ENCODE results near the gene PLVAP. TPM values are rescaled to one million over a fixed set of nuclear protein-coding genes. Genes with fewer than 3 reads are reported as not detected.

PLVAP gene
- 36.9 TPM for total RNA-seq
- long read RNA-seq, transcript PLVAP-201 (6 exons, 2,305 nt) = major isoform, 44 of 51 reads
- long read RNA-seq, partial matches to known transcripts = 5 of 51 reads
- long read RNA-seq, other reads (novel, unspliced or antisense) = 2 of 51 reads

GRCh38 chr19:17376935-17377600, at the start of gene PLVAP:
TSS of gene PLVAP (minus strand) at chr19:17377342. CDS start at chr19:17377288, 54 bp downstream.
- intact Hi-C loops (cut with micrococcal nuclease) = no loop called here
- H3K36me3 ChIP-seq = no peaks in the 10 kb centered on the region
- H3K9me3 ChIP-seq (replicated peaks) = peaks cover 5% of the 10 kb centered on the region
- H3K4me3 ChIP-seq = peak within 1 kb of the TSS; percentile 45
- peaks cover 14% of the 10 kb centered on the region for H3K4me1 ChIP-seq
- TF ChIP-seq, protein P1, sequence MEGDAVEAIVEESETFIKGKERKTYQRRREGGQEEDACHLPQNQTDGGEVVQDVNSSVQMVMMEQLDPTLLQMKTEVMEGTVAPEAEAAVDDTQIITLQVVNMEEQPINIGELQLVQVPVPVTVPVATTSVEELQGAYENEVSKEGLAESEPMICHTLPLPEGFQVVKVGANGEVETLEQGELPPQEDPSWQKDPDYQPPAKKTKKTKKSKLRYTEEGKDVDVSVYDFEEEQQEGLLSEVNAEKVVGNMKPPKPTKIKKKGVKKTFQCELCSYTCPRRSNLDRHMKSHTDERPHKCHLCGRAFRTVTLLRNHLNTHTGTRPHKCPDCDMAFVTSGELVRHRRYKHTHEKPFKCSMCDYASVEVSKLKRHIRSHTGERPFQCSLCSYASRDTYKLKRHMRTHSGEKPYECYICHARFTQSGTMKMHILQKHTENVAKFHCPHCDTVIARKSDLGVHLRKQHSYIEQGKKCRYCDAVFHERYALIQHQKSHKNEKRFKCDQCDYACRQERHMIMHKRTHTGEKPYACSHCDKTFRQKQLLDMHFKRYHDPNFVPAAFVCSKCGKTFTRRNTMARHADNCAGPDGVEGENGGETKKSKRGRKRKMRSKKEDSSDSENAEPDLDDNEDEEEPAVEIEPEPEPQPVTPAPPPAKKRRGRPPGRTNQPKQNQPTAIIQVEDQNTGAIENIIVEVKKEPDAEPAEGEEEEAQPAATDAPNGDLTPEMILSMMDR (IDR thresholded peaks at IDR 0.05; ENCODE audit: borderline replicate concordance) = peak; percentile 32
- peaks cover 25% of the 10 kb centered on the region for H3K27me3 ChIP-seq (ENCODE audit: low read depth)
- peak; percentile 36 for DNase-seq
- H3K27ac ChIP-seq (replicated peaks) = peak within 1 kb of the TSS; percentile 30

- no peak overlapping the region for H3K4me3 ChIP-seq
- no peaks in the 10 kb centered on the region for H3K27me3 ChIP-seq (ENCODE audit: low read depth)
- no peak overlapping the region for H3K27ac ChIP-seq (replicated peaks)
- H3K36me3 ChIP-seq = peaks cover 5% of the 10 kb centered on the region
- H3K4me1 ChIP-seq = peaks cover 11% of the 10 kb centered on the region
- no peak for DNase-seq
- no peaks in the 10 kb centered on the region for H3K9me3 ChIP-seq (replicated peaks)
- intact Hi-C loops (cut with micrococcal nuclease) = no loop called here
- TF ChIP-seq, protein P1 (IDR thresholded peaks at IDR 0.05; ENCODE audit: borderline replicate concordance) = peak; percentile 35
Measured at GRCh38 chr19:17424743-17425365, 47.7 kb upstream of the PLVAP start.

DNA sequence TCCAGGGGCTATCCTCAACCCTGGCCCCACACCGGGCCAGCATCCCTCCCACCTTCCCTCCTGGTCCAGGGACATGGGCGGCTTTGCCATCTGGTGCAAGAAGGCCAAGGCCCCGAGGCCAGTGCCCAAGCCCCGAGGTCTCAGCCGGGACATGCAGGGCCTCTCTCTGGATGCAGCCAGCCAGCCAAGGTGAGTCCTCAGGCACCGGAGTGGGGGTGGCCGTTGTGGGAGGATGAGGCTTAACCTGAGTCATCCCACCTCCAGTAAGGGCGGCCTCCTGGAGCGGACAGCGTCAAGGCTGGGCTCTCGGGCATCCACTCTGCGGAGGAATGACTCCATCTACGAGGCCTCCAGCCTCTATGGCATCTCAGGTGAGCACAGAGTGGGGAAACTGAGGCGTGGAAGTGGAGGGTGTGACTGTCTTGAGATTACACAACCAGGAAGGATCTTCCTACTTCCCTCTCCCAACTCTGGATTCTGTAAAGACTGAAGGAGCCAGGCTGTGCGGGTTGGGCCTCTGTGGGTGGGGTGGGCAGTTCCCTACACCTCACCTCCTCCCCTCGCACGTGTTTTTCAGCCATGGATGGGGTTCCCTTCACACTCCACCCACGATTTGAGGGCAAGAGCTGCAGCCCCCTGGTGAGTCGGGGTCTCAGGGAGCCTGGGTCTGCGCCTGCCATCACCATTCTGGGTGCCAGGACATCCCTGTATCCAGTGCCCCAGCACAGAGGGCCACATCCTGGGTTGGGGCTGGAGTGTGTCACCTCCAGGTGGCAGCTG, 46.5 kb upstream of the PLVAP start:
- Histone ChIP-seq H3K27ac (replicated peaks) (no peak overlapping the region), H3K36me3 (peaks cover 5% of the 10 kb centered on the region), H3K9me3 (replicated peaks) (no peaks in the 10 kb centered on the region), H3K4me1 (peaks cover 19% of the 10 kb centered on the region), H3K4me3 (no peak overlapping the region), H3K27me3 (ENCODE audit: low read depth) (no peaks in the 10 kb centered on the region)
- TF ChIP-seq, protein P1 (IDR thresholded peaks at IDR 0.05; ENCODE audit: borderline replicate concordance) = no peak
- no peak for DNase-seq
- intact Hi-C loops (cut with micrococcal nuclease) = no loop called here

- Histone ChIP-seq H3K4me1 (peaks cover 20% of the 10 kb centered on the region), H3K9me3 (replicated peaks) (no peaks in the 10 kb centered on the region), H3K36me3 (peaks cover 5% of the 10 kb centered on the region), H3K4me3 (no peak overlapping the region), H3K27ac (replicated peaks) (no peak overlapping the region), H3K27me3 (ENCODE audit: low read depth) (peaks cover 4% of the 10 kb centered on the region)
- no peak for DNase-seq
- intact Hi-C loops (cut with micrococcal nuclease) = no loop called here
- TF ChIP-seq, protein P1 (IDR thresholded peaks at IDR 0.05; ENCODE audit: borderline replicate concordance) = no peak
Measured at GRCh38 chr19:17421942-17422341, 44.8 kb upstream of the PLVAP start.

DNA sequence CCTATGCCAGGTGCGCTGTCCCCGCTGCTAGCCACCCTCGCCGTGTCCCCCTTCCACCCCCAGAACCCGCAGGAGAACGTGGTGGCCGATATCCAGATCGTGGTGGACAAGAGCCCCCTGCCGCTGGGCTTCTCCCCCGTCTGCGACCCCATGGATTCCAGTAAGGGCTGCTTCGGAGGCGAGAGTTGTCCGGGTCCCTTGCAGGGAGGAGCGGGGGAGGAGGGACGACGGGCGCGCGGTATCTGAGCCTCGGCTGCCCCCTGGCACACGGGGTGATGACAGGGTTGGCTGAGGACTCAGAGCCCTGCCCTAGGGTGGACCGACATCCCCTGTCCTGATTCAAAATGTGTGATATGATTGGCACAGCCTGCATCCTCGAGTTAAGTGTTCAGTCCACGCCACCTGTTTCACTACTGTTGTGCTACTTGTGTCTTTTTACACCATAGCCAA, 43.4 kb upstream of the PLVAP start:
- H3K4me1 ChIP-seq = peaks cover 20% of the 10 kb centered on the region
- DNase-seq = peak; percentile 23
- intact Hi-C loops (cut with micrococcal nuclease) = no loop called here
- H3K27ac ChIP-seq (replicated peaks) = peak overlapping the region; percentile 60
- H3K4me3 ChIP-seq = peak overlapping the region; percentile 76
- peaks cover 5% of the 10 kb centered on the region for H3K36me3 ChIP-seq
- H3K9me3 ChIP-seq (replicated peaks) = no peaks in the 10 kb centered on the region
- TF ChIP-seq, protein P1 (IDR thresholded peaks at IDR 0.05; ENCODE audit: borderline replicate concordance) = no peak
- H3K27me3 ChIP-seq (ENCODE audit: low read depth) = peaks cover 9% of the 10 kb centered on the region
